ENCODE data around the gene NALCN. TPM values are rescaled to one million over a fixed set of nuclear protein-coding genes. Genes with fewer than 3 reads are reported as not detected.

NALCN gene
- total RNA-seq, 2 experiments from 2014 or later, result not detected

DNA sequence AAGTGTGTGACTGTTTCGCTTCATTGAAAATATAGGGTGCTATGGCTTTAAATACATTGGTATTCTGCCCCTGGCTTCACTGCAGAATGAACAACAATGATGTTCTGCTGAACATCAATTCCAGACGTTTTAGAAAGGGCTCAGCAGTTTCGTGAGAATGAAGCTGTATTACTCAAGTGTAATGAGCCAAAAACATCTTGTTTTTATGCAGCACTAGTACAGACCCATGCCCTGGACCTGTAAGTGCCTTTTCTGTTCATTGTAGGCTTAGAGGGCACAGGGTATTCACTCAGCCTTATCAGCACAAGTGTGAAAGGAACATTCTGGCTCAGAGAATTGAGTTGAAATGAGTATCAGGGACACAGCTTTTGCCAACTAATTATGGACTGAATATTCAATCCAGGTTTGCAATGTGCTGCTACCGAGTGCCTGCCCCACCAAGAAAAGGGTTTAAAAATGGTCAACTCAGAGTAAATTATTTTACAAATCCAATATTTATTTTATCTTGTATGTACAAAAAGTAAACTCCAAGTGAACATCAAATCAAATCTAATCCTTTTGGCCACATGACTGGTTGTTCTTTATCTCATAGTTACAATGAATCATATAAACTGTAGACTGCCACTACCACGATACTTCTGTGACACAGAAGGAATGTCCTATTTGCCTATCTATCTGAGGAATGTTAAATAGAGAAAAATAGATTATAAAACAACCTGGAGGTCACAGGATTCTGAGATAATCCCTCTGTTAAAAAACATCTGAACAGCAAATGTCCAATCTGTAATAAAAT lies 362.8 kb downstream of the NALCN start:
- no peaks in the 10 kb centered on the region for H3K4me1 ChIP-seq (ENCODE audit: insufficient read depth, low read length)
- no peaks in the 10 kb centered on the region for H3K9me3 ChIP-seq (ENCODE audit: control insufficient read depth in 1 of 2, insufficient read depth in 1 of 2, low read length in 2 of 2)
- Mint-ChIP-seq H3K27ac (no peak overlapping the region), H3K4me1 (ENCODE audit: low read depth) (no peaks in the 10 kb centered on the region), H3K27me3 (peaks cover 24% of the 10 kb centered on the region), H3K4me3 (no peak overlapping the region), H3K36me3 (ENCODE audit: low read depth) (no peaks in the 10 kb centered on the region), H3K9me3 (no peaks in the 10 kb centered on the region)
- no peaks in the 10 kb centered on the region for H3K36me3 ChIP-seq (ENCODE audit: insufficient read depth, low read length)
- intact Hi-C loops (cut with DNase I, micrococcal nuclease), result no loop called here
- CTCF ChIA-PET, result no interaction called here
- ATAC-seq (ENCODE audit: poor library complexity) (no peak), DNase-seq (no peak)
- POLR2A ChIA-PET, result no interaction called here
- H3K4me3 ChIP-seq (ENCODE audit: low read length), result no peak overlapping the region
- peaks cover 0 to 4% of the 10 kb centered on the region in 2 experiments for H3K27me3 ChIP-seq (ENCODE audit: control insufficient read depth in 1 of 2, insufficient read depth in 2 of 2, low read length in 2 of 2)
- no peak overlapping the region for H3K27ac ChIP-seq (ENCODE audit: low read depth in 1 of 2, low read length in 2 of 2)
- no peak for TF ChIP-seq CTCF (IDR thresholded peaks at IDR 0.05)

DNA sequence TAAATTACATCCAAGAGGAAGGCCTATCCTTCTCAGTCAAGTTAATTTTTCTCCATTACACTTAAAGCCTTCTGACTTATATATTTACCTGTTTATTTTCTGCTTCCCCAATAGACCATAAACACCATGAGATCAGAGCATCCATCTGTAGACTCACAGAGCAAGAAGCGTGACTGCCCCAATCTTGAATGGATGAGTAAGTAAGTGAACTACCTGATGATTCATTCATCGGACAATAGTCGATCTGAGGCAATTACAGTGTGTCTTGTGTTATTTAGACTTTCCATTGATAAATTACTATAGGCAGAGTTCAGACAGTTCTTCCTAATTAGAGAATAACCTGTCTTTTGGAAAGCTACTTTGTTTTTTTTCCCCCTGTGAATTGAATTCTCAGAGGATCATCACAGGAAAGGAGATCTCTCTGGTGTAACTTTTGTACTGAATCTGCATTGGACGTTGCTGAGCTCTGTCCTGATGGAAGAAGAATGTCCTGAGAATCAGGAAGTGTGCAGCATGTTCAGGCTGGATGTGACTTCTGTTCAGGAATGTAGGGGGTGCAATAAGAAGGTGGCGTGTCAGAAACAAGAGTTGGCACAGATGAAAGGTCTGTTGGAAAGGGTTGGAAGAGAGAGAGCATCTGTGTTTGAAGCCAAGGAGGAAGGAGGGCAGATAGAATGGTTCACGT lies 367.0 kb downstream of the NALCN start:
- ChIA-PET CTCF (no interaction called here), POLR2A (no interaction called here)
- no peaks in the 10 kb centered on the region for H3K36me3 Mint-ChIP-seq (ENCODE audit: low read depth)
- H3K27me3 Mint-ChIP-seq, result peaks cover 6% of the 10 kb centered on the region
- Histone ChIP-seq H3K9me3 (ENCODE audit: control insufficient read depth in 1 of 2, insufficient read depth in 1 of 2, low read length in 2 of 2) (peaks cover 0 to 10% of the 10 kb centered on the region in 2 experiments), H3K27ac (ENCODE audit: low read depth in 1 of 2, low read length in 2 of 2) (no peak overlapping the region), H3K36me3 (ENCODE audit: insufficient read depth, low read length) (no peaks in the 10 kb centered on the region), H3K4me1 (ENCODE audit: insufficient read depth, low read length) (no peaks in the 10 kb centered on the region), H3K27me3 (ENCODE audit: control insufficient read depth in 1 of 2, insufficient read depth in 2 of 2, low read length in 2 of 2) (peaks cover 2 to 4% of the 10 kb centered on the region in 2 experiments), H3K4me3 (ENCODE audit: low read length) (no peak overlapping the region)
- H3K4me3 Mint-ChIP-seq, result no peak overlapping the region
- H3K4me1 Mint-ChIP-seq (ENCODE audit: low read depth), result no peaks in the 10 kb centered on the region
- no peak for TF ChIP-seq CTCF (IDR thresholded peaks at IDR 0.05)
- no peak for DNase-seq
- intact Hi-C loops (cut with DNase I, micrococcal nuclease), result no loop called here
- no peak for ATAC-seq (ENCODE audit: poor library complexity)
- no peak overlapping the region for H3K27ac Mint-ChIP-seq
- H3K9me3 Mint-ChIP-seq, result peaks cover 2% of the 10 kb centered on the region

DNA sequence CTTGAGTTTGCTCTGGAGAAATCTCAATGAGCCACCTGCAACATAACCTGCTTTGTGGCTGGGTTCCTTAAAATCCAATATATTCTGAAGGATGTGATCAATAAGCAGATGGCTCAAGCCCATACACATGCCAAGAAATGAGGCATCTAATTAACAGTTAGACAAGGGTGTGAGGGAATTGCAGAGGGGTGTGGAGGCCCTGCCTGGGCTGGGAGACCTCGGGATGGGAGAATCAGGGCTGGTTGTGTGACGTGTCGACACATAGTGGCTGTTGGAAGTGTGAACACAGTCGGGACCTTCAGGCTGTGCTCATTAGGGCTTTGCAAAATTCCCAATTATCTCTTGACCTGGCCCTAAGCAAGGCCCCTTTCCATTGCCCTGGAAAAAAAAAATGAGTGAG lies 379.8 kb downstream of the NALCN start:
- no peaks in the 10 kb centered on the region for H3K27me3 ChIP-seq (ENCODE audit: control insufficient read depth in 1 of 2, insufficient read depth in 2 of 2, low read length in 2 of 2)
- peaks cover 0 to 8% of the 10 kb centered on the region in 2 experiments for H3K9me3 ChIP-seq (ENCODE audit: control insufficient read depth in 1 of 2, insufficient read depth in 1 of 2, low read length in 2 of 2)
- no peak for ATAC-seq (ENCODE audit: poor library complexity)
- no peak overlapping the region for H3K27ac Mint-ChIP-seq
- ChIA-PET CTCF (no interaction called here), POLR2A (no interaction called here)
- no peaks in the 10 kb centered on the region for H3K4me1 Mint-ChIP-seq (ENCODE audit: low read depth)
- no peak for TF ChIP-seq CTCF (IDR thresholded peaks at IDR 0.05)
- peaks cover 15% of the 10 kb centered on the region for H3K9me3 Mint-ChIP-seq
- H3K4me1 ChIP-seq (ENCODE audit: insufficient read depth, low read length), result no peaks in the 10 kb centered on the region
- H3K4me3 Mint-ChIP-seq, result no peak overlapping the region
- no peak for DNase-seq
- no peaks in the 10 kb centered on the region for H3K36me3 ChIP-seq (ENCODE audit: insufficient read depth, low read length)
- H3K27me3 Mint-ChIP-seq, result peaks cover 34% of the 10 kb centered on the region
- H3K4me3 ChIP-seq (ENCODE audit: low read length), result no peak overlapping the region
- H3K36me3 Mint-ChIP-seq (ENCODE audit: low read depth), result no peaks in the 10 kb centered on the region
- H3K27ac ChIP-seq (ENCODE audit: low read depth in 1 of 2, low read length in 2 of 2), result no peak overlapping the region
- intact Hi-C loops (cut with DNase I, micrococcal nuclease), result no loop called here
